Peyer's patch (tissue), 4 donors: Measurements from ENCODE around the gene GTF3C1.

Source experiments
- POLR2A ChIP-seq, 2 donors: fragments of 450-650 bp; IDR thresholded peaks; one replicate each; pipeline ENCODE4 v1.5.1; 2017; ENCODE audit warnings: antibody characterized with exemption in 2 of 2, mild to moderate bottlenecking in 2 of 2, moderate library complexity in 2 of 2
- TF ChIP-seq, protein P1 (sequence below), 6 experiments: fragments of 450-650 bp in 4 of 6; fragments of 200-600 bp in 2 of 6; sonication (generic) in 1 of 6; IDR thresholded peaks; one replicate each; pipeline ENCODE4 v1.5.1; 2017 to 2019; ENCODE audit warnings: antibody characterized with exemption in 6 of 6, mild to moderate bottlenecking in 3 of 6, moderate library complexity in 1 of 6

DNA sequence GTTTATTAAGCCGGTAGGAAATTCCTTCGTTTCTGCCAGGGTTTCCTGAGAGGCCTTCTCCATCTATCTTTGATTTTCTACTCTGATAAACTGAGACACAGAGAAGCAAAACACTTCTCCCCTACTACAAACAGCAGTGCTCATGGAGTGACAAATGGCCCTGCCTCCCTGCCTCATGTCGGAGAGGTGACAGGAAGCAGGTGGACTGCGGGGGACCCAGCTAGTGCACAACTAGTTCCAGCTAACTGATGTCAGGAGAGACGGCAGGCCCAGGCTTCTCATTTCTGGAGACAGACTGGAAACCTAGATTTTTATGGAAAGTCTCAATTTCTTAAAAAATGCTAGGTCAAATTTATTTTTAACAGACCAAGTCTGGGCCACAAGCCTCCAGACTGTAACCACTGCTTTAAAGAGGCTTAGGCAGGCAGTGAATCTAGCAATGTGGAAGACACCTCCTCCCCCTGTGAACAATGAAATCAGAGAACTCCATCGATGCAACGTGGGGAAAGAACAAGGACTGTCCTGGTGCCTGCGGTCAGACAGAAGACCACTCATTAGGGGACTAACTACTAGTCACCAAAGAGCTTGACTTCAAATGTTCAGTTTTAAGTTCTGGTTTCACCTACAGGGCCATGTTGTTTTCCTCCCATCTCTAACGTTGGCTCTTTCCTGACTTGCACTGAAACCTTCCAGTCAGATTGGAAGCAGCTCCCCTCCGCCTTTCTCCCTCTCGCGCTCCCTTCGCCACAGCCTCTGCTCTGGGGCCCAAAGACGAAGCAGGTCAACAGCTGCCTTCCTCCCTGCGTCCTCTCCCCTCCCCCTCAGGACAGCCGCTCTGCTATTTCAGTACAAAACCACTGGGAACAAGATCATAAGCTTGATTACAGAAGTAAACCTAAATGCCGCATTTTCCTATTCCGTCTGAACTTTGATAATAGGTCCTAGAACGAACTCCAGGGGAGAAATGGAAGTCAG lies 17.6 kb downstream of the GTF3C1 start:
- TF ChIP-seq, protein P1, sequence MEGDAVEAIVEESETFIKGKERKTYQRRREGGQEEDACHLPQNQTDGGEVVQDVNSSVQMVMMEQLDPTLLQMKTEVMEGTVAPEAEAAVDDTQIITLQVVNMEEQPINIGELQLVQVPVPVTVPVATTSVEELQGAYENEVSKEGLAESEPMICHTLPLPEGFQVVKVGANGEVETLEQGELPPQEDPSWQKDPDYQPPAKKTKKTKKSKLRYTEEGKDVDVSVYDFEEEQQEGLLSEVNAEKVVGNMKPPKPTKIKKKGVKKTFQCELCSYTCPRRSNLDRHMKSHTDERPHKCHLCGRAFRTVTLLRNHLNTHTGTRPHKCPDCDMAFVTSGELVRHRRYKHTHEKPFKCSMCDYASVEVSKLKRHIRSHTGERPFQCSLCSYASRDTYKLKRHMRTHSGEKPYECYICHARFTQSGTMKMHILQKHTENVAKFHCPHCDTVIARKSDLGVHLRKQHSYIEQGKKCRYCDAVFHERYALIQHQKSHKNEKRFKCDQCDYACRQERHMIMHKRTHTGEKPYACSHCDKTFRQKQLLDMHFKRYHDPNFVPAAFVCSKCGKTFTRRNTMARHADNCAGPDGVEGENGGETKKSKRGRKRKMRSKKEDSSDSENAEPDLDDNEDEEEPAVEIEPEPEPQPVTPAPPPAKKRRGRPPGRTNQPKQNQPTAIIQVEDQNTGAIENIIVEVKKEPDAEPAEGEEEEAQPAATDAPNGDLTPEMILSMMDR (IDR thresholded peaks at IDR 0.05), result no peak
- no peak for TF ChIP-seq POLR2A (IDR thresholded peaks at IDR 0.05)
